Ascending aorta (tissue), 2 donors: ENCODE data around the gene KLK8. TPM values are rescaled to one million over a fixed set of nuclear protein-coding genes. Genes with fewer than 3 reads are reported as not detected.

Source experiments
- DNase-seq, 2 donors: peaks; one replicate each; pipeline ENCODE4 v3.0.0-alpha.2; 2019; ENCODE audit warnings: low spot score in 2 of 2
- H3K27ac ChIP-seq, 2 donors: fragments of 200-600 bp; sonication (generic); one replicate each; pipeline ENCODE4 v1.5.1; 2016 to 2017; ENCODE audit warnings: mild to moderate bottlenecking in 1 of 2
- H3K27me3 ChIP-seq: fragments of 200-600 bp; sonication (generic); one replicate; pipeline ENCODE4 v1.5.1; 2017
- H3K36me3 ChIP-seq, 2 donors: fragments of 200-600 bp; sonication (generic); one replicate each; pipeline ENCODE4 v1.5.1; 2016
- H3K4me1 ChIP-seq, 2 donors: fragments of 200-600 bp; sonication (generic); one replicate each; pipeline ENCODE4 v1.5.1; 2016 to 2017; ENCODE audit warnings: mild to moderate bottlenecking in 1 of 2
- H3K4me3 ChIP-seq, 2 donors: fragments of 200-600 bp; sonication (generic); one replicate each; pipeline ENCODE4 v1.5.1; 2016 to 2017; ENCODE audit warnings: mild to moderate bottlenecking in 1 of 2
- H3K9me3 ChIP-seq, 2 donors: fragments of 200-600 bp; sonication (generic); one replicate each; pipeline ENCODE4 v1.5.1; 2016
- CTCF ChIP-seq, 3 experiments: fragments of 200-600 bp in 2 of 3; fragments of 450-650 bp in 1 of 3; sonication (generic) in 2 of 3; IDR thresholded peaks; one replicate each; pipeline ENCODE4 v1.5.1; 2016 to 2019; ENCODE audit warnings: antibody characterized with exemption in 3 of 3, mild to moderate bottlenecking in 1 of 3, moderate library complexity in 1 of 3
- intact Hi-C: fragments of 100-400 bp; cut with DNase I; formaldehyde crosslinking; loops from one replicate; pipeline ENCODE4 v1.15.1; 2023
- total RNA-seq: library from RNA; depleted of rRNA; stranded (reverse); fragments of >200 nt; gene quantifications from one replicate; pipeline ENCODE4 v1.1.0, GENCODE V29; 2016

The KLK8 gene
- total RNA-seq, 1 donor from 2014 or later, result not detected

GRCh38 chr19:51003316-51003715, 1.9 kb upstream of the KLK8 start:
- intact Hi-C loops, result no loop called here
- no peak for TF ChIP-seq CTCF (IDR thresholded peaks at IDR 0.05)
- H3K9me3 ChIP-seq, result no peaks in the 10 kb centered on the region
- H3K27me3 ChIP-seq, result no peaks in the 10 kb centered on the region
- no peak overlapping the region for H3K4me3 ChIP-seq
- H3K27ac ChIP-seq, result no peak overlapping the region
- H3K36me3 ChIP-seq, result no peaks in the 10 kb centered on the region
- no peak for DNase-seq
- no peaks in the 10 kb centered on the region for H3K4me1 ChIP-seq

GRCh38 chr19:51002542-51003311, 1.3 kb upstream of the KLK8 start:
- no peak for DNase-seq
- Histone ChIP-seq H3K4me3 (no peak overlapping the region), H3K27me3 (no peaks in the 10 kb centered on the region), H3K9me3 (no peaks in the 10 kb centered on the region), H3K4me1 (no peaks in the 10 kb centered on the region), H3K27ac (no peak overlapping the region), H3K36me3 (no peaks in the 10 kb centered on the region)
- intact Hi-C loops, result no loop called here
- no peak for TF ChIP-seq CTCF (IDR thresholded peaks at IDR 0.05)

- H3K4me3 ChIP-seq, result no peak overlapping the region
- H3K27ac ChIP-seq, result no peak overlapping the region
- H3K36me3 ChIP-seq, result no peaks in the 10 kb centered on the region
- no peaks in the 10 kb centered on the region for H3K27me3 ChIP-seq
- H3K9me3 ChIP-seq, result no peaks in the 10 kb centered on the region
- intact Hi-C loops, result no loop called here
- no peak for TF ChIP-seq CTCF (IDR thresholded peaks at IDR 0.05)
- DNase-seq, result no peak
- H3K4me1 ChIP-seq, result no peaks in the 10 kb centered on the region
Measured at GRCh38 chr19:51002089-51002532, 707 bp upstream of the KLK8 start.

- DNase-seq, result no peak
- Histone ChIP-seq H3K9me3 (no peaks in the 10 kb centered on the region), H3K27me3 (no peaks in the 10 kb centered on the region), H3K36me3 (no peaks in the 10 kb centered on the region), H3K4me1 (no peaks in the 10 kb centered on the region), H3K4me3 (no peak overlapping the region), H3K27ac (no peak overlapping the region)
- intact Hi-C loops, result no loop called here
- TF ChIP-seq CTCF (IDR thresholded peaks at IDR 0.05), result no peak
Measured at GRCh38 chr19:51000981-51001380, 423 bp downstream of the KLK8 start.

- DNase-seq, result no peak
- TF ChIP-seq CTCF (IDR thresholded peaks at IDR 0.05), result no peak
- intact Hi-C loops, result no loop called here
Measured at GRCh38 chr19:51000426-51000825, 978 bp downstream of the KLK8 start.

More at GRCh38 chr19:51000426-51000825, 978 bp downstream of the KLK8 start:
- no peaks in the 10 kb centered on the region for H3K36me3 ChIP-seq
- H3K9me3 ChIP-seq, result no peaks in the 10 kb centered on the region
- no peaks in the 10 kb centered on the region for H3K27me3 ChIP-seq
- H3K27ac ChIP-seq, result no peak overlapping the region
- H3K4me3 ChIP-seq, result no peak overlapping the region
- H3K4me1 ChIP-seq, result no peaks in the 10 kb centered on the region
